HepG2 (cell line): Measurements from ENCODE around the gene LSM2. TPM values are rescaled to one million over a fixed set of nuclear protein-coding genes. Genes with fewer than 3 reads are reported as not detected.

Experiments
- AKAP8 ChIP-seq: sonication (generic); formaldehyde crosslinking; IDR thresholded peaks from 2 replicates; pipeline ENCODE4 v1.5.1; 2020; ENCODE audit warnings: mild to moderate bottlenecking, missing genetic modification reagents
- CHD2 ChIP-seq: IDR thresholded peaks from 2 replicates; pipeline ENCODE4 v1.6.1; 2011; ENCODE audit warnings: low read depth, low read length, improper control_type of control experiment
- EEA1 ChIP-seq: sonication (generic); formaldehyde crosslinking; IDR thresholded peaks from 2 replicates; pipeline ENCODE4 v1.5.1; 2020; ENCODE audit warnings: mild to moderate bottlenecking, missing genetic modification reagents, borderline replicate concordance
- HNF1A ChIP-seq, 2 experiments: sonication (generic) in 1 of 2; formaldehyde crosslinking in 1 of 2; IDR thresholded peaks; 2 replicates each; pipeline versions ENCODE4 v1.4.0 to v1.6.1; 2016 to 2020; ENCODE audit warnings: borderline replicate concordance in 1 of 2, low read depth in 1 of 2, mild to moderate bottlenecking in 1 of 2, missing genetic modification reagents in 1 of 2
- IKZF1 ChIP-seq: fragments of 450-650 bp; IDR thresholded peaks from 2 replicates; pipeline ENCODE4 v1.7.1; 2016
- MBD4 ChIP-seq: IDR thresholded peaks from 2 replicates; pipeline ENCODE4 v1.6.1; 2012; ENCODE audit warnings: low read length, inconsistent platforms, borderline replicate concordance
- MIER3 ChIP-seq: IDR thresholded peaks from 2 replicates; pipeline ENCODE4 v1.6.1; 2016; ENCODE audit warnings: missing compliant biosample characterization, borderline replicate concordance
- NFE2L1 ChIP-seq: sonication (generic); formaldehyde crosslinking; IDR thresholded peaks from 2 replicates; pipeline ENCODE4 v1.4.0; 2020; ENCODE audit warnings: missing genetic modification reagents, mild to moderate bottlenecking, borderline replicate concordance
- NONO ChIP-seq, 2 experiments: fragments of 450-650 bp in 1 of 2; sonication (generic) in 1 of 2; formaldehyde crosslinking in 1 of 2; IDR thresholded peaks in 1 of 2; conservative IDR thresholded peaks in 1 of 2; 2 replicates each; pipeline versions ENCODE4 v1.6.1 to v1.8.0; 2017 to 2022; ENCODE audit warnings: mild to moderate bottlenecking in 1 of 2, missing genetic modification reagents in 1 of 2, moderate library complexity in 1 of 2
- SALL2 ChIP-seq: sonication (generic); formaldehyde crosslinking; IDR thresholded peaks from 2 replicates; pipeline ENCODE4 v1.8.1; 2023; ENCODE audit warnings: mild to moderate bottlenecking, missing genetic modification reagents, inconsistent platforms
- SIN3B ChIP-seq: fragments of 150-350 bp; IDR thresholded peaks from 2 replicates; pipeline ENCODE4 v1.6.1; 2014; ENCODE audit warnings: low read length
- TEAD2 ChIP-seq: sonication (generic); formaldehyde crosslinking; IDR thresholded peaks from 2 replicates; pipeline ENCODE4 v1.9.0; 2021; ENCODE audit warnings: missing genetic modification reagents
- U2AF2 ChIP-seq: fragments of 200-400 bp; formaldehyde crosslinking; IDR thresholded peaks from 2 replicates; pipeline ENCODE4 v1.6.1; 2017; ENCODE audit warnings: low read depth, mild to moderate bottlenecking, low read length
- XRCC5 ChIP-seq: fragments of 200-400 bp; formaldehyde crosslinking; optimal IDR thresholded peaks from 2 replicates; pipeline ENCODE3; 2017; ENCODE audit warnings: mild to moderate bottlenecking, low read length
- ZBTB1 ChIP-seq: sonication (generic); formaldehyde crosslinking; IDR thresholded peaks from 2 replicates; pipeline ENCODE4 v1.4.0; 2020; ENCODE audit warnings: missing genetic modification reagents, borderline replicate concordance
- ZBTB8A ChIP-seq: sonication (generic); formaldehyde crosslinking; IDR thresholded peaks from 2 replicates; pipeline ENCODE4 v1.4.0; 2020; ENCODE audit warnings: mild to moderate bottlenecking, low read depth, missing genetic modification reagents, borderline replicate concordance
- ZFP37 ChIP-seq: sonication (generic); formaldehyde crosslinking; IDR thresholded peaks from 2 replicates; pipeline ENCODE4 v1.4.0; 2020; ENCODE audit warnings: missing genetic modification reagents, borderline replicate concordance
- ZHX2 ChIP-seq, 2 experiments: sonication (generic) in 1 of 2; formaldehyde crosslinking in 1 of 2; IDR thresholded peaks; 2 replicates each; pipeline versions ENCODE4 v1.6.1 to v1.9.0; 2014 to 2022; ENCODE audit warnings: antibody characterized with exemption in 1 of 2, borderline replicate concordance in 1 of 2, inconsistent platforms in 1 of 2, low read depth in 1 of 2, missing genetic modification reagents in 1 of 2
- ZNF660 ChIP-seq: sonication (generic); formaldehyde crosslinking; IDR thresholded peaks from 2 replicates; pipeline ENCODE4 v1.5.1; 2020; ENCODE audit warnings: mild to moderate bottlenecking, low read depth, missing genetic modification reagents, borderline replicate concordance
- polyA plus RNA-seq, 8 experiments: library from polyadenylated mRNA; depleted of rRNA in 3 of 8; stranded (reverse) in 7 of 8; unstranded in 1 of 8; fragments of >200 nt; fragmentation: Illumina TruSeq in 4 of 8; extraction: Trizol in 4 of 8; gene quantifications; 2 replicates each; pipeline versions ENCODE4 v1.2.1 to v1.2.3, GENCODE V29; 2011 to 2016; ENCODE audit warnings: low read depth in 4 of 8, missing spikeins in 1 of 8, mixed read lengths in 1 of 8; ENCODE audit not compliant: insufficient read depth in 1 of 8
- total RNA-seq, 5 experiments: library from RNA; depleted of rRNA; stranded (reverse); fragments of >200 nt; fragmentation: Illumina TruSeq; extraction: Trizol; gene quantifications; 2 replicates each; pipeline ENCODE4 v1.2.3, GENCODE V29; 2016; ENCODE audit warnings: low read depth in 1 of 5

The LSM2 gene
- total and polyA plus RNA-seq, 2 of the 13 experiments (the other 11 are each of a cell fraction or from before 2014, with no cell fraction given): 69.4 to 90.5 TPM

GRCh38 chr6:31827286-31828079, 20.7 kb upstream of the LSM2 start, which contains the start of gene HSPA1B (continued):
- TF ChIP-seq SIN3B: no peak; the same call in 1 of the 2 replicates
- no peak for TF ChIP-seq ZHX2 (IDR thresholded peaks at IDR 0.05; ENCODE audit: low read depth)
- TF ChIP-seq ZHX2 (CRISPR knock-in tag; IDR thresholded peaks at IDR 0.05; ENCODE audit: borderline replicate concordance): no peak
- no peak for TF ChIP-seq XRCC5
- no peak for TF ChIP-seq AKAP8 (CRISPR knock-in tag)
- no peak for TF ChIP-seq ZNF660 (CRISPR knock-in tag)
- TF ChIP-seq MIER3 (CRISPR knock-in tag): peak; percentile 51; the same call in 1 of the 2 replicates
- TF ChIP-seq IKZF1: no peak
- TF ChIP-seq MBD4: no peak
- TF ChIP-seq ZBTB1: no peak
- TF ChIP-seq HNF1A (IDR thresholded peaks at IDR 0.05; ENCODE audit: low read depth): no peak; the same call in 1 of the 2 replicates
- no peak; the same call in 1 of the 2 replicates for TF ChIP-seq HNF1A (CRISPR knock-in tag; IDR thresholded peaks at IDR 0.05; ENCODE audit: borderline replicate concordance)
- TF ChIP-seq SALL2: no peak
- TF ChIP-seq TEAD2 (CRISPR knock-in tag): no peak
- TF ChIP-seq NFE2L1: no peak; the same call in 1 of the 2 replicates
- TF ChIP-seq ZBTB8A (CRISPR knock-in tag): no peak
- TF ChIP-seq U2AF2: peak; percentile 79
- TF ChIP-seq CHD2: 0 out of 2 replicates have a peak, but pooled peaks have one; percentile 46
- TF ChIP-seq EEA1: no peak
- TF ChIP-seq NONO (IDR thresholded peaks at IDR 0.05): no peak
- TF ChIP-seq NONO (CRISPR knock-in tag; conservative IDR thresholded peaks at IDR 0.05): no peak
- no peak for TF ChIP-seq ZFP37 (CRISPR knock-in tag)
